Ishikawa (cell line): Measurements from ENCODE around the gene SAC3D1.

ENCODE experiments used
- CEBPB ChIP-seq: IDR thresholded peaks from 2 replicates; pipeline ENCODE4 v1.6.1; 2012
- CREB1 ChIP-seq: IDR thresholded peaks from 2 replicates; pipeline ENCODE4 v1.6.1; 2012; ENCODE audit warnings: low read depth
- EGR1 ChIP-seq: IDR thresholded peaks from 2 replicates; pipeline ENCODE4 v1.6.1; 2012
- EP300 ChIP-seq: IDR thresholded peaks from 2 replicates; pipeline ENCODE4 v1.6.1; 2012; ENCODE audit warnings: borderline replicate concordance
- FOXM1 ChIP-seq: IDR thresholded peaks from 2 replicates; pipeline ENCODE4 v1.6.1; 2012; ENCODE audit warnings: low read depth, borderline replicate concordance
- NFIC ChIP-seq: IDR thresholded peaks from 2 replicates; pipeline ENCODE4 v1.6.1; 2012
- RAD21 ChIP-seq: IDR thresholded peaks from 2 replicates; pipeline ENCODE4 v1.6.1; 2012; ENCODE audit warnings: low read depth
- TAF1 ChIP-seq: IDR thresholded peaks from 2 replicates; pipeline ENCODE4 v1.6.1; 2012; ENCODE audit warnings: low read depth, mild to moderate bottlenecking
- TCF12 ChIP-seq: IDR thresholded peaks from 2 replicates; pipeline ENCODE4 v1.6.1; 2012; ENCODE audit warnings: low read depth
- TEAD4 ChIP-seq: IDR thresholded peaks from 2 replicates; pipeline ENCODE4 v1.6.1; 2012
- YY1 ChIP-seq: IDR thresholded peaks from 2 replicates; pipeline ENCODE4 v1.6.1; 2012; ENCODE audit warnings: low read depth
- ZBTB7A ChIP-seq: IDR thresholded peaks from 2 replicates; pipeline ENCODE4 v1.6.1; 2012; ENCODE audit warnings: low read depth
- TF ChIP-seq, protein P1 (sequence below): IDR thresholded peaks from 2 replicates; pipeline ENCODE4 v1.6.1; 2012
- TF ChIP-seq, protein P2 (sequence below): IDR thresholded peaks from 2 replicates; pipeline ENCODE4 v1.6.1; 2012; ENCODE audit warnings: low read depth, mild to moderate bottlenecking
- TF ChIP-seq, protein P3 (sequence below): IDR thresholded peaks from 2 replicates; pipeline ENCODE4 v1.6.1; 2012

The SAC3D1 gene

DNA sequence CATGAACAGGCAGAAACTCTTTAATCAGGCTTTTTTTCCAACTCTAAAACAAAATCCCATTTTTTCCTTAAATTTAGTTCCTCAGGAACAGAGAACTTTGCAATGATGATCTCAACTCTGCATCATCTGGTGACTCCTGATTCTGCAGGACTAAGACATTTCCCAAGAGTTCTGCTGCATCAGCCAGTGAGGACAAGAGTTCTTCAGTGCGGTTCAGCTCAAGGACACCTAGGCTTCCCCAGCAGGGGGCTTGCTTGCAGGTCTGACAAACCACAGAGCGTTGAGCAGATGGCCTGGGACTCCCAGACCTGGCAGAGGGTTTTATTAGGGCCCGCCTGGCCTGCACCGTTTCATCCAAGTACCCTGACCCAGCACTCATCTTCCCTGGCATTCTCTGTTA lies 36.4 kb downstream of the SAC3D1 start:
- no peak for TF ChIP-seq TCF12
- TF ChIP-seq, protein P1, sequence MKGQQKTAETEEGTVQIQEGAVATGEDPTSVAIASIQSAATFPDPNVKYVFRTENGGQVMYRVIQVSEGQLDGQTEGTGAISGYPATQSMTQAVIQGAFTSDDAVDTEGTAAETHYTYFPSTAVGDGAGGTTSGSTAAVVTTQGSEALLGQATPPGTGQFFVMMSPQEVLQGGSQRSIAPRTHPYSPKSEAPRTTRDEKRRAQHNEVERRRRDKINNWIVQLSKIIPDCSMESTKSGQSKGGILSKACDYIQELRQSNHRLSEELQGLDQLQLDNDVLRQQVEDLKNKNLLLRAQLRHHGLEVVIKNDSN: no peak
- TF ChIP-seq CREB1: no peak
- TF ChIP-seq RAD21: no peak
- TF ChIP-seq YY1: no peak
- TF ChIP-seq NFIC: no peak

DNA sequence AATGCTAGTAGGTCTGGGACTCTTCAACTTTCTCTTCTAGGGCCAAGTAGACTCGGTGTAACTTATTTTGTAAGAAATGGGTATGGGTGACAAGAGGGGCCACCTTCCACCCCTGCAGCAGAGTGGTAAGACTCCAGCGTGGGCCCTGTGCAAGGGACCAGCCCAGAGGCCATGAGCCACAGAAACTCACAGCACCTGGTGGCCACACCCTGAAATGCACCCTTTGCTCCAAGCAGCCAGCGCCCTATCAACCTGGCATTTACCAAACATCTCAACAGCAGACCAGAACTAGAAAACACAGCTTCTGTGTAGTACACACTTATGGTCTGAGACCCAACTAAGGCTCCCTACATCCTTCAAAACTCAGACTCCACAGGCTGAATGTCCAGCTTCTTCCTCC lies 37.1 kb downstream of the SAC3D1 start:
- TF ChIP-seq RAD21: peak; percentile 41
- TF ChIP-seq EP300: no peak
- TF ChIP-seq, protein P2, sequence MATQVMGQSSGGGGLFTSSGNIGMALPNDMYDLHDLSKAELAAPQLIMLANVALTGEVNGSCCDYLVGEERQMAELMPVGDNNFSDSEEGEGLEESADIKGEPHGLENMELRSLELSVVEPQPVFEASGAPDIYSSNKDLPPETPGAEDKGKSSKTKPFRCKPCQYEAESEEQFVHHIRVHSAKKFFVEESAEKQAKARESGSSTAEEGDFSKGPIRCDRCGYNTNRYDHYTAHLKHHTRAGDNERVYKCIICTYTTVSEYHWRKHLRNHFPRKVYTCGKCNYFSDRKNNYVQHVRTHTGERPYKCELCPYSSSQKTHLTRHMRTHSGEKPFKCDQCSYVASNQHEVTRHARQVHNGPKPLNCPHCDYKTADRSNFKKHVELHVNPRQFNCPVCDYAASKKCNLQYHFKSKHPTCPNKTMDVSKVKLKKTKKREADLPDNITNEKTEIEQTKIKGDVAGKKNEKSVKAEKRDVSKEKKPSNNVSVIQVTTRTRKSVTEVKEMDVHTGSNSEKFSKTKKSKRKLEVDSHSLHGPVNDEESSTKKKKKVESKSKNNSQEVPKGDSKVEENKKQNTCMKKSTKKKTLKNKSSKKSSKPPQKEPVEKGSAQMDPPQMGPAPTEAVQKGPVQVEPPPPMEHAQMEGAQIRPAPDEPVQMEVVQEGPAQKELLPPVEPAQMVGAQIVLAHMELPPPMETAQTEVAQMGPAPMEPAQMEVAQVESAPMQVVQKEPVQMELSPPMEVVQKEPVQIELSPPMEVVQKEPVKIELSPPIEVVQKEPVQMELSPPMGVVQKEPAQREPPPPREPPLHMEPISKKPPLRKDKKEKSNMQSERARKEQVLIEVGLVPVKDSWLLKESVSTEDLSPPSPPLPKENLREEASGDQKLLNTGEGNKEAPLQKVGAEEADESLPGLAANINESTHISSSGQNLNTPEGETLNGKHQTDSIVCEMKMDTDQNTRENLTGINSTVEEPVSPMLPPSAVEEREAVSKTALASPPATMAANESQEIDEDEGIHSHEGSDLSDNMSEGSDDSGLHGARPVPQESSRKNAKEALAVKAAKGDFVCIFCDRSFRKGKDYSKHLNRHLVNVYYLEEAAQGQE: no peak

DNA sequence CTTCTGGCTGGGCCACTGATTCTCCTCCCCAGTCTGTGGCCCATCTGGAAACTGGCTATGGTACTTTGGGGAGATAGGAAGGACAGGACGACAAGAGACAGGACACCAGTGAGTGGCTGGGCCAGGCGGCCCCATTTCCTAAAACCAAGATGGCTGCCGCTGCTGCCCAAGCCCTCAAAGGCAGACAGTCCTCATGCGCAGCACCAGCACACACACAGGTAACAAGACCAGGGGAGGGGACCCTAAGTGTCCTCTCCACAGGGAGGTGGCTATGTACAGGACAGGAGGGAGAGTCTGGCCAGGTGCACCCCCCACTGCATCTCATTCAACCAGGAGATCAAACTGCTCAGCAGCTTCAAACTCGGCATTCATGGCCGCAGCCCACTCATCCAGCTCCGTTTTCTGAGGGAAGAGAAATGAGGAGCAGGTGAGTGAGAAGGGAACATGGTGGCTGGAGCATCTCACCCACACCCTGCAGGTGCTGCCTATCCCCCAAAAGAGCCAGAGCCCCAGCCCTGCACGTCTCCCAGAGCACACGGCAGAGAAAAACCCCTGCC lies 37.9 kb downstream of the SAC3D1 start:
- no peak for TF ChIP-seq EP300
- TF ChIP-seq YY1: peak; percentile 47; the same call in 1 of the 2 replicates
- TF ChIP-seq FOXM1: no peak
- TF ChIP-seq NFIC: no peak
- TF ChIP-seq ZBTB7A: no peak
- TF ChIP-seq, protein P1: no peak

DNA sequence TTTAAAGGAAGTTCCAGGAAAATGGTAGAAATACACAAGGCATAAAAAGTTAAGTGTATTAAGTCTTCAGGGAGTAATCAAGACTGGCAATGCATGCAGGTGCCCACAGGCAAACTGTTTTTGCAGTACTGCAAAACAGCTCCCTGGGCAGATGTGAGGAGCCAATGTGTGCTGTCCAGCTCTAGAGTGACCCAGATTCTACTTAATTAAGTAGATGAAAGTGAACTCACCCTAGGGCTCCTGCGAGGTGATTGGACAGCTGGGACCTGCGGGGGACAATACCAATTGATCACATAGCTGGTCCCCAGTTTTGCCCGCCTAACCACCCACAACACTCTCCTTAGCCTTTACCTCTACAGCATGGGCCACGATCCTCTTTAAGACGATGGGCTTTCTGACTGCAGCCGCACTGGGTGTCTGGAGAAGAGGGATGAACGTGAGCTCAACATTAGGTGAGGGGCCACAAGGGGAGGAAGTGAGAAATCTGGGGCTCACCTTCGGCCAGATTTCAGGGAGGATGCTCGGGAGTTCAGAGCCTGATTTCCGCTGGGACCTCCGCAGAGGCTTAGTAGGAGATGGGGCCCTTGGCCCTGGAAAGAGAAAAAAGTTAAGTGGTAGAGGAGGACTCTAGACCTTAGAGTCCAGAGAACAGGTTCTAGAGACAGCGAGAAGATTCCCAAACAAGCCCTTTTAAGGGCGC lies 42.3 kb downstream of the SAC3D1 start:
- TF ChIP-seq YY1 (no peak), TAF1 (no peak), NFIC (no peak), EGR1 (no peak), RAD21 (no peak), TEAD4 (no peak), ZBTB7A (no peak), CREB1 (no peak), EP300 (no peak), FOXM1 (no peak), TCF12 (no peak), CEBPB (no peak)
- TF ChIP-seq, protein P1: no peak
- TF ChIP-seq, protein P2: no peak

DNA sequence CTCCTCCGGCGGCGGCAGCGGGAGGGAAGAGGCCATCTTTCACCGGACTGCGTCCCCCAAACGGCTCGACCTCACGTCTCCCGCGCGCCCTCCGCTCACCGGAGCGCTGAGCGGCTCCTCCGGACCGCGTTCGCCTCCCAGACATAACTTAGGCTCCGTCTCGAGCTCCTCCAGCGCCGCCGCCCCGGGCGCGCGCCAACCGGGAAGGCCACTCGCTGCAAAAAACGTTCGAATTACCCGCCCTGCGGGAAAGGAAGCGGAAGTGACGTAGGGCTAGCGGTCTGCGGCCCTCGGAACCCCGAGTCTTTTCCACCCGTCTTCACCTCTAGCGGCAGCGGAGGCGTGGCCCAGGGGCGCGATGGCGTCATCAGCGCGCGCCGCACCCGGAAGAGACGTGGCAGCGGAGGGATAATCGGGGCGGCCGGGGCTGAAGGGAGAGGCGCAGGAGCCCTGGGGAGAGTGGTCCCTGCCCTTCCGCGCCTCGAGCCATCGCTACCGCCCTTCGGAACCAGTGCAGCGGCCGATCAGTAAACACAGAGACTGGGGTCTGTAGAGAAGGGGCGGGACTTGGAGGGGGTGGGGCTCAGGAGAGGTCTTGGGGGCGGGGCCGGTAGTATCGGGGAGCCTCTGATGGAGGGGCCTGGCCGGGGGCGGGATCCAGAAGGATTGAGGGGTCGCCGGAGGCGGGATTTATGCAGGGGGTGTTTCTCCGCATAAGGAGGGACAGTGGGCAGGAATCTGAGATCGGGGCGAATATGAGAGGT lies 43.0 kb downstream of the SAC3D1 start, which contains the start of the genes CDCA5 and ZFPL1:
Gene CDCA5, minus strand, starts transcription at position 207 of the 764 bp plus-strand sequence. Its CDS starts 62 bp downstream, at position 145.
Gene ZFPL1, plus strand, starts transcription at position 389 of the 764 bp plus-strand sequence. CDS start 477 bp downstream, outside the sequence.
- TF ChIP-seq EGR1 (no peak), EP300 (peak; percentile 62), TEAD4 (0 out of 2 replicates have a peak, but pooled peaks have one; percentile 18), TCF12 (peak; percentile 72), YY1 (peak; percentile 64; the same call in 1 of the 2 replicates), TAF1 (peak; percentile 78), RAD21 (no peak), ZBTB7A (peak; percentile 63; the same call in 1 of the 2 replicates), FOXM1 (peak; percentile 69; the same call in 1 of the 2 replicates), NFIC (peak; percentile 37; the same call in 1 of the 2 replicates), CEBPB (no peak), CREB1 (peak; percentile 98)
- TF ChIP-seq, protein P2: 0 out of 2 replicates have a peak, but pooled peaks have one; percentile 19
- TF ChIP-seq, protein P1: peak; percentile 37; the same call in 1 of the 2 replicates
- TF ChIP-seq, protein P3, sequence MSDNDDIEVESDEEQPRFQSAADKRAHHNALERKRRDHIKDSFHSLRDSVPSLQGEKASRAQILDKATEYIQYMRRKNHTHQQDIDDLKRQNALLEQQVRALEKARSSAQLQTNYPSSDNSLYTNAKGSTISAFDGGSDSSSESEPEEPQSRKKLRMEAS: peak; percentile 79
